ENCODE measurements around the gene EN2. TPM values are rescaled to one million over a fixed set of nuclear protein-coding genes. Genes with fewer than 3 reads are reported as not detected.

Gene EN2
- total RNA-seq, 2 experiments from 2014 or later, result not detected

DNA sequence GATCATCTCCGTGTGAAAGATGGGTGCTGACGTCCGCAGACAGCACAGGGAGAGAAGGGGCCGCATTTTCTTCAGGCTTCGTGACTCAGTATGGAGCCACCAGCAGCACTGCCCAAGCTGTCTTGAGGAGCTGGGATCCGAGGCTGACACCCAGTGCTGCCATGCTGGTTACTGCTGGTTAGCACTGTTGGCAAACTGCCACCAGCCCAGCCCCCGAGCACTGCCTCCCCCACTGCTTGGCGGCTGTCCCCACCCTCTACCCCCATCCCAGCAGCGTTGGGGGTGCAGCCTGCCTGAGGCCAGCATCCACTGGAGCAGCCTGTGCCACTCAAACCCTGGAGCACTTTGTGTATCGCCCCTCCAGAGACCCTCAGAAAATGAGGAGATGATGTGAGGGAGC lies 35.8 kb upstream of the EN2 start:
- Mint-ChIP-seq H3K36me3 (no peaks in the 10 kb centered on the region), H3K4me1 (no peaks in the 10 kb centered on the region), H3K27me3 (peaks cover 15% of the 10 kb centered on the region), H3K9me3 (no peaks in the 10 kb centered on the region), H3K27ac (no peak overlapping the region), H3K4me3 (no peak overlapping the region)
- no peak for ATAC-seq (ENCODE audit: low read depth)
- no peak for DNase-seq
- POLR2A ChIA-PET, result no interaction called here

DNA sequence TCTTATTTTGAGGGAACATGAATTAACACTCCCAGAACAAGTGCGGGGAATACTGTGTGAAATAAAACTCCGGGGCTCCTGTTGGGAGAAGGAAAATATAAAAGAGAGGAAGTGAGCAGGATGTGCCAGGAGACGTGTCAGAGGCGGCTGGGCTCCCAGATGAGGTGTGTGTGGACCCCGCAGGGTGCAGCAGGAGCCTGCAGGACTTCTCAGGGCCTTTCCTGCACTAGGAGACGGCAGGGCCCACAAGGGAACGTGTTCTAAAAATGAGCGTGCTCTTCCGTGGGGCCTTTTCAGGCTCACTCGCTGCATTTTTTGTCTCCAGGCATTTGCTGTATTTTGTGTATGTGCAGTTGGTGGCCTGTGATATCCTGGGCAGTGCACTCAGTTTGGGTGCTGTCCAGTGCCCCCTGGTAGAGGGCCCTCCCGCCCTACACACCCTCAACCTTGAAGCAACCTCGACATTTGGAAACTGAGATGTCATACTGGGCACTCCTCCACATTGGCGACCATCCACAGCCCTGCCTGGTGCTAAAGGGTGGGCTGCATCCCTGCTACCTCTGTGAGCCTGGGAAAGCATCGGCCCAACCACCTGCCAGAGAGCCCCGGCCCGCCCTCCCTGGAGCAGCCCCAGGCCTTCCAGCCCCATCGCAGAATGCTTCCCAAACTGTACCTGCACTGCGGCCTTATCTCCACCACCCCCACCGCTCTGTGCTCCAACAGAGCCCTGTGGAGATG lies 35.2 kb upstream of the EN2 start:
- no peak overlapping the region for H3K27ac Mint-ChIP-seq
- POLR2A ChIA-PET, result no interaction called here
- DNase-seq (no peak), ATAC-seq (ENCODE audit: low read depth) (no peak)
- no peaks in the 10 kb centered on the region for H3K9me3 Mint-ChIP-seq
- H3K36me3 Mint-ChIP-seq, result no peaks in the 10 kb centered on the region
- H3K27me3 Mint-ChIP-seq, result peaks cover 15% of the 10 kb centered on the region
- no peak overlapping the region for H3K4me3 Mint-ChIP-seq
- no peaks in the 10 kb centered on the region for H3K4me1 Mint-ChIP-seq

DNA sequence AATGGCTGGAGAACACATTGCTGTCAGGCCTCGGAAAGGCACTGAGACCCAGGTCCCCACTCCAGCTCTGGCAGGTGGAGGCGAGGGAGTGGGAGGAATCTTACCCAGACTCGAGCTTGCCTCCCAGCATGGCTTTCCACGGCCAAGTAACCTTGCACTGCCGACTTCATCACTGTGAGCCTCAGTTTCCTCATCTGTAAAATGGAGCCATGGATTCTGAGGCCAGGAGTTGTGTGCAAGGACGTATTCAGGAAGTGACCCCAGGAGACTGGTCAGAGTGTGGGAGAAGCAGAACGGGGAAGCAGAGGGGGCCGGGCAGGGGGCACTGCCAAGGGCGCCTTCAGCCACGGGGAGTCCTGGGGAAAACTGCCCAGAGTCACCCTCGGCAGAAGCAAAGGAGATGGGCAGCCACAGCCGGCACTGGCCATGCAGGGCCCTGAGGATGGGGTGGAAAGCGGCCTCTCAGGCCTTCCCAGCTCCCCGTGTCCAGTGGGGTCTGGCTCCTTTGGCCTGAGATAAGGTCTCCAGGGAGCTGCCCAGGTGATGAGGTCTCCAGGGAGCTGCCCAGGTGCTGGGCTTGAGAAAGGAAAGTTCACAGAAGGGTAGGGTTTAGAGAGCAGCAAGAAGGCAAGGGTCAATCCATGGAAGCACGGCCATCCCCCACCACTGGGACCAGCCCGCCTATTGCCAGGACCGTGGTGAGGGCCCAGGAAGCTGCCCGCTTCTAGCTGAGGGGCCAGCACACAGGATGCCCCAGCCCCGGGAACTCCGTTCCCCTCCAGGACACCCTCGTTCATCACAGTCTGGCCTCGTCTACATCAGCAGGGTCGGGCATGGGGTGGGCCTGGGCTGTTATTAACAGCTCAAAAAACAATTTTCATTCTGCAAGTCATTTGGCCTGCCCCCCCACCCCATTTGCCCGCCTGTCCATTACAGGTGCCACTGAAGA lies 34.3 kb upstream of the EN2 start:
- Mint-ChIP-seq H3K36me3 (no peaks in the 10 kb centered on the region), H3K4me1 (no peaks in the 10 kb centered on the region), H3K27ac (no peak overlapping the region), H3K4me3 (no peak overlapping the region), H3K27me3 (peaks cover 18% of the 10 kb centered on the region), H3K9me3 (no peaks in the 10 kb centered on the region)
- no peak for ATAC-seq (ENCODE audit: low read depth)
- DNase-seq, result no peak
- POLR2A ChIA-PET, result interaction anchor here (0.8 kb wide), 1 partner anchor 495 kb away, joined by 3 read pairs; no protein-coding TSS in a partner anchor

DNA sequence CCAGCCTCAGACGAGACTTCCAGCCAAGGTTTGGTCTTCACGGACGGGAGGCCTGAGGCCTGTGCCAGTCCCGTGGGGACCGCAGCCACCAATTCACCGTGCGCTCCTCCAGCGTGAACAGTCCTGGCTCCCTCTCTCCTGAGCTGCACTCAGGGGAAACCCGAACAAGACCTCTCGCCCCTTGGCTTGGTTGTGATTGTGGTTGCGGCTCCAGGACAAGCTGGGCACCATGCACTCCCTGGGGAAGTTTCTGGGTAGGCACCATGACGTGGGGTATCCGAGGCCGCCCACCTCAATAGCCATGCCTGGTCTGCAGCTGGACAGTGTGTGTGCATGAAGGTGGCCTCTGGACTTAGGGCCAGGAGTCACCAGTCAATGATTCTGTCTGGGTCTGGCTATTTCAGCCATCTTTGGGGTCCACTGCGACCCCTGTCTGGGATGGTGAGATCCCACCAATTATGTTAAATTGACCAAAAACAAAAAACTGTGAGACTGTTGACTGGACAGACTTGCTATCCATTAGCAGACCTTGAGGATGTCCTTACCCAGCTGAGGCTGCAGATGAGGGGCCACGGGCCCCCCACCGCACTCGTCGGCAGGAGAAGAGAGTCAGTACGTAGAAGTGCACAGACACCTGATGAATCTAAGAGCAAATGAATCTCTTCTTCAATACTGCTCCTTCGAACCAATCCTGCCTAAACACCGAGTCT lies 33.5 kb upstream of the EN2 start:
- H3K4me3 Mint-ChIP-seq, result no peak overlapping the region

DNA sequence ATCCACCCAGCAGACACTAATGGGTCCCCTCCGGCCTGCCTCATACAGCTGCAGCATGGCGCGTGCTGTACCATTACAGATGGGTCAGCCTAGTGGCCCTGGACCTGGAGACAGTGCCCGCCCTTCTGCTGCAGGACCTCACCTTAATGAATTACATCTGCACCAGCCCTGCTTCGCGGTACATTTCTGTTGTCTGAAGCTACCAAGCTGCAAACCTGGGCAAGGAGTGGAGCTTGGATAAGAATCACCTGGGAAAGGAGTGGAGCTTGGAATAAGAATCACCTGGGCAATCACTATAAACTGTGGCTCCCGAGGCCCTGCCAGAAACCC lies 33.0 kb upstream of the EN2 start:
- no peak for DNase-seq
- H3K9me3 Mint-ChIP-seq, result no peaks in the 10 kb centered on the region
- POLR2A ChIA-PET, result no interaction called here
- no peak overlapping the region for H3K27ac Mint-ChIP-seq
- no peak for ATAC-seq (ENCODE audit: low read depth)
- no peaks in the 10 kb centered on the region for H3K36me3 Mint-ChIP-seq
- H3K4me3 Mint-ChIP-seq, result no peak overlapping the region
- no peaks in the 10 kb centered on the region for H3K4me1 Mint-ChIP-seq
- H3K27me3 Mint-ChIP-seq, result peaks cover 22% of the 10 kb centered on the region

More for the DNA sequence above, 33.5 kb upstream of the EN2 start:
- Mint-ChIP-seq H3K4me1 (no peaks in the 10 kb centered on the region), H3K9me3 (no peaks in the 10 kb centered on the region), H3K27me3 (peaks cover 22% of the 10 kb centered on the region), H3K27ac (no peak overlapping the region), H3K36me3 (no peaks in the 10 kb centered on the region)
- DNase-seq (no peak), ATAC-seq (ENCODE audit: low read depth) (no peak)
- POLR2A ChIA-PET, result interaction anchor here (0.8 kb wide), 1 partner anchor 496 kb away, joined by 3 read pairs; no protein-coding TSS in a partner anchor

DNA sequence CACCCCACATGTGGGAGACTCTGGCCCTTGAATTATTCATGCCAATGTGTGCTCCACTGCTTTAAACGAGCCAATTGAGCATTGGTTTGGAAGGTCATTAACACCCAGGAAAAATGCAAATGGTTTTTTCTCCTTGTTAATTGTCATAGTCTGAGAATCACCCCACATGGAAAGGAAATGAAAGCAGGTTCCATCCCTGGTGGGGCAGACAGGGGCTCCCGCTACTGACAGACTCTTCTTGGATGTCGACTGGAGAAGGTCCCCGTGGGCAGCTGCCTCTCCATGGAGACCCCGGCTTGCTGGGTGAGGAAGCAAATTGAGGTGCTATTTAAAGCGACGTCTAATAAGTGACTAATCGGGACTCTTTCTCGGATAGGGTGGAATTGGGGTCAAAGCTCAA lies 32.0 kb upstream of the EN2 start:
- DNase-seq (no peak), ATAC-seq (ENCODE audit: low read depth) (no peak)
- H3K4me1 Mint-ChIP-seq, result no peaks in the 10 kb centered on the region
- no peaks in the 10 kb centered on the region for H3K36me3 Mint-ChIP-seq
- H3K27ac Mint-ChIP-seq, result no peak overlapping the region
- H3K4me3 Mint-ChIP-seq, result no peak overlapping the region
- POLR2A ChIA-PET, result no interaction called here
- peaks cover 25% of the 10 kb centered on the region for H3K27me3 Mint-ChIP-seq
- H3K9me3 Mint-ChIP-seq, result no peaks in the 10 kb centered on the region

DNA sequence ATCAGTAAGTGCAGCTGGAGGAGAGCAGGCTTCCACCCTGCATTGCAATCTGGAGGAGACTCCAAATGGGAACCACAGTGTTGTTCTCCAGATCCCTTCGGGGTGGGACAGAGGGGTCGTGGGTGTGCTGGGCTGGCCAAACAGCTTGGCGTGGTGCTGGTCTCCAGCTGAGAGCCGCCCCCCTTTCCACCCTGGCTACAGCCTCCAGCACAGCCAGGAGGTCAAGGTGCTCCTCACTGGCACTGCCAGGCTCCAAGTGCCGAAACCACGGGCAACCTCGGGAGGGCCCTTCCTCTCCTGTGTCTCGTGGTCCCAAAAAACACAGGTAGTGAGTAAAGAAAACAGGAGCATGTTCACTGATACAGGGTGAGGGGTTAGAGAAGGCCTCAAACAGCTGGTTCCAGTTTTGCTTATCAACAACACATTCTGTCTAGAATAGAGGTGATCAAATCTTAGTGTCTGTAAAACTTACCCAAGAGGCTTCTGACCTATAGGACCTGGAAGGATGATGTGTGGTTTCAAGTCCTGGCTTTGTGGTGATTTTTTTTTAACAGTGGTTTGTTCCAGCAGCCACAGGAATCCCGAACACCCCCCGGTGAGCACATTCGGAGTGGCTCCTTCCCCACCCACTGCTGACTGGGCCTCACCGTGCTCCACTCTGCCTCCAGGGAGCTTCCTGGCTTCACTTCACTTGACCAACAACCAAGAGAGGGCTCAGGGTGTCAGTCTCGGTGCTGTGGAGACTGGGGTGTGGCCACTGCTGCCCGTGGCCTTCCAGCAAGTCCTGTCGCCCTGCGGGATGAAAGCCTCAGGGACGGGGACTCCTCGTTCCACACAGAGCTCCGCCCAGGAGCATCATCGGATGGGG lies 31.2 kb upstream of the EN2 start:
- H3K27me3 Mint-ChIP-seq, result peaks cover 30% of the 10 kb centered on the region
- no peak overlapping the region for H3K4me3 Mint-ChIP-seq
- H3K27ac Mint-ChIP-seq, result no peak overlapping the region

DNA sequence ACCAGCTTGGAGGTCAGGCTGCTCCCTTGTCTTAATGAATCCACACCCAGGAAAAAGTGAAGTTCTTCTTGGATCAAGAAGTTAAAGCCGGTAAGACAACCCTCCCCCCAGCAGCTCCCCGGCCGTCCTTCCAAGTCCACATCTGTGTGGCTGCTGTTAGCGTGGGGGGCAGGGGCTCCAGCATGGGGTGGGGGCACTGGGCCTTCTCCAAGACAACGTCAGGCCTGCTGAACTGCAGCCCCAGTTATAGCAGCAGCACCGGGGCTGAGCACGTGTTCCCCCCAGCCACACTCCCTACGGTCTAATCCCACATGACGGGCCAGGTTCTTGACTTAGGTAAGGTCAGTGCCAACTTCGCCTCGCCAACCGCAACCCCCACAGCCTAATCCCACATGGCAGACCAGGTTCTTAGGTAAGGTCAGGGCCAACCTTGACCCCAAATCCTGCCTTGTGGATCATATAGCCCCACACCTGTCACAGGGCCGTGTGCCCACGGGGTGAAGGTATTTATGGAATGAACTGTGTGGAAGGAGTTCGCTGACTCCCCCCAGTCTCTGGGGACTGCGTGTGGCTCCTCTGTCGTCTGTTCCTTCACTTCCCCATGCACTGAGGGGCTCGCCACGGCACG lies 30.4 kb upstream of the EN2 start:
- Mint-ChIP-seq H3K4me1 (no peaks in the 10 kb centered on the region), H3K36me3 (no peaks in the 10 kb centered on the region), H3K27me3 (peaks cover 33% of the 10 kb centered on the region), H3K27ac (no peak overlapping the region), H3K9me3 (no peaks in the 10 kb centered on the region), H3K4me3 (no peak overlapping the region)
- ATAC-seq (ENCODE audit: low read depth) (no peak), DNase-seq (no peak)
- POLR2A ChIA-PET, result no interaction called here

More for the DNA sequence above, 31.2 kb upstream of the EN2 start:
- ATAC-seq (ENCODE audit: low read depth) (no peak), DNase-seq (no peak)
- Mint-ChIP-seq H3K9me3 (no peaks in the 10 kb centered on the region), H3K36me3 (no peaks in the 10 kb centered on the region), H3K4me1 (no peaks in the 10 kb centered on the region)
- POLR2A ChIA-PET, result no interaction called here

DNA sequence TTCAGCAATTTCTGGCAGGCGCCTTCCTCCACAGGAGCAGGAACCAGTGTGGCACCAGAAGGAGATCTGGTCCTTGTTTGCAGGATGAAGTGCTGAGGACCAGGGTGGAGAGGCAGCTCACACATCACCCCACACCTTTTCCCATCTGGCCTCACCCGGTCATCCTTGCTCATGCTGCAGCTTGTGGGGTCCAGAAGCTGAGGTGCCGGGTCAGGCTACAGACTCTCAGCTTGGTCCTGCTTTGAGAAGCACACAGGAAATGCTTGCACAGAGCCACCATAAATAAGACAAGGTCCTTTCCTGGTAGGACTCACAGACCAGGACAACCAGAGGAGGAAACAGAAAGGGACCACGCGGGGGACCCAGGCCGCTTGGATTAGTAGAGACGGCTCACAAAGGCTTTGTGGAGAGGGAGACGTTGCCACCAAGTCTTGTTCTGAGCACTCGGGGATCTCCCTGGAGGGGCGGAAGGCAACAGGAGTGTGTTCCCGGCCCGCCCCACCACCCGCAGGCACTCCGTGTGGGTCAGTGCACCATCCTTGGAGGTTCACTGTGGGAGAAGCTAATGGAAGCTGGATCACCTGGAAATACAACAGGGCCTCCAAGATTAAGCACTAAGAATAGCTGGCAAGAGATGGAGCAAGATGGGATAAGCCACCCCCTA lies 29.6 kb upstream of the EN2 start:
- DNase-seq (no peak), ATAC-seq (ENCODE audit: low read depth) (no peak)
- Mint-ChIP-seq H3K27me3 (peaks cover 33% of the 10 kb centered on the region), H3K27ac (no peak overlapping the region), H3K4me3 (no peak overlapping the region), H3K36me3 (no peaks in the 10 kb centered on the region), H3K4me1 (no peaks in the 10 kb centered on the region), H3K9me3 (no peaks in the 10 kb centered on the region)
- POLR2A ChIA-PET, result no interaction called here

DNA sequence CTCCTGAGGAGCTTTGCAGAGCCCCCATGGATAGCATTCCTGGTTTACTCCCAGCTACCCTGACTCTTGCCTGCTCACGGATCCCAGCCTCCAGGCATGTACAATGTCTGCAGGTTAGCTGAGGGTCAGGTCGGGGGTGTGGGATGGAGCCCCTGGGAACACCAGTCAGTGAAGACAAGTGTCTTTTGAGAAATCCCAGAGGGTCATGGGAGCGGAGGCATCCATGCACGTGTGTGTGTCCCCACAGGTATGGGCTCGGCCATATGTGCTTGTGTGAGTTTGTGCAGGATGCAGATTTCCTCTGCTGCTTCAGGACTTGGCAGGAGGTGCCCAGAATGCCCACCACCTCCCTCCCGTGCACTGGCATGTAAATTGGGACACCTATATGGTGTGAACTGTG lies 28.3 kb upstream of the EN2 start:
- no peaks in the 10 kb centered on the region for H3K9me3 Mint-ChIP-seq
- POLR2A ChIA-PET, result no interaction called here
- no peaks in the 10 kb centered on the region for H3K36me3 Mint-ChIP-seq
- peaks cover 37% of the 10 kb centered on the region for H3K27me3 Mint-ChIP-seq
- H3K4me1 Mint-ChIP-seq, result no peaks in the 10 kb centered on the region
- no peak overlapping the region for H3K4me3 Mint-ChIP-seq
- no peak for DNase-seq
- no peak for ATAC-seq (ENCODE audit: low read depth)
- H3K27ac Mint-ChIP-seq, result no peak overlapping the region

DNA sequence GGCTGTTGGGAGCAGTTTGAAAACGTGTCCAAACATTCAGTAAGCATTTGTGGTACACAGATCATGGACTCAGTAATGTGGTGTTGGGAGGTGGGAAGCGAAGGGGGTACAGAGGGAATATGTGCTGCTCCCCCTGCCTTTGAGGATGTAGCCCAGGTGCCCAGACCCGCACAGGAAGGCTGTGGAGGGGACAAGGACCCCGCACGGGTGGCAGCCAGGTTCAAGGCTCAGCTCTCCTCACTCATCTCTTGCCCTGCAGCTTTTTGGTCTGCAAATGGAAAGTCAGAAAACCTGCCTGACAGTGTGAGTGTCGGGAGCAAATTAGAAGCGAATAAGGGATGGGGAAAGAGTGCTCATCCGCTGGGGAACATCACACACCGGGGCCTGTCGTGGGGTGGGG lies 27.3 kb upstream of the EN2 start:
- H3K27ac Mint-ChIP-seq, result no peak overlapping the region
- H3K36me3 Mint-ChIP-seq, result no peaks in the 10 kb centered on the region
- POLR2A ChIA-PET, result no interaction called here
- H3K4me1 Mint-ChIP-seq, result no peaks in the 10 kb centered on the region
- ATAC-seq (ENCODE audit: low read depth) (no peak), DNase-seq (no peak)
- H3K9me3 Mint-ChIP-seq, result no peaks in the 10 kb centered on the region
- no peak overlapping the region for H3K4me3 Mint-ChIP-seq
- peaks cover 32% of the 10 kb centered on the region for H3K27me3 Mint-ChIP-seq

DNA sequence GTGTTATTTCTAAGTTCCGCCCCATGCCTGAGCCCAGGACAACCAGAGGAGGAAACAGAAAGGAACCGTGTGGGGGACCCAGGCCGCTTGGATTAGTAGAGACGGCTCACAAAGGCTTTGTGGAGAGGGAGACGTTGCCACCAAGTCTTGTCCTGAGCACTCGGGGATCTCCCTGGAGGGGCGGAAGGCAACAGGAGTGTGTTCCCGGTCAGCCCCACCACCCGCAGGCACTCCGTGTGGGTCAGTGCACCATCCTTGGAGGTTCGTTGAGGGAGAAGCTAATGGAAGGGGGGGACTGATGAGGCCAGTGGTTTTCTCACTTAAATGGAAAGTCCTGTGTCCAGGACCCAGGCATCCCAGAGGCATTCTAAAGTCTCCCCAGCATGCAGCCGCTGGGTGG lies 26.7 kb upstream of the EN2 start:
- no peak overlapping the region for H3K4me3 Mint-ChIP-seq
- no peaks in the 10 kb centered on the region for H3K4me1 Mint-ChIP-seq
- H3K36me3 Mint-ChIP-seq, result no peaks in the 10 kb centered on the region
- DNase-seq, result no peak
- POLR2A ChIA-PET, result no interaction called here
- peaks cover 32% of the 10 kb centered on the region for H3K27me3 Mint-ChIP-seq
- H3K9me3 Mint-ChIP-seq, result no peaks in the 10 kb centered on the region
- H3K27ac Mint-ChIP-seq, result no peak overlapping the region
- no peak for ATAC-seq (ENCODE audit: low read depth)
